Stimulated activated CD8-positive, alpha-beta memory T cell treated with anti-CD3 and anti-CD28 coated beads, Interleukin-12 subunit alpha, Interleukin-12 subunit beta, amount 100 ng/mL, for 1 hour (primary cell): ENCODE results near the gene BRD2.

Experiments used
- DNase-seq: peaks from one replicate; pipeline ENCODE4 v3.0.0-alpha.2; 2020; ENCODE audit warnings: low read depth

Gene BRD2

GRCh38 chr6:32993363-32993973, 25.1 kb downstream of the BRD2 start:
- no peak for DNase-seq

DNA sequence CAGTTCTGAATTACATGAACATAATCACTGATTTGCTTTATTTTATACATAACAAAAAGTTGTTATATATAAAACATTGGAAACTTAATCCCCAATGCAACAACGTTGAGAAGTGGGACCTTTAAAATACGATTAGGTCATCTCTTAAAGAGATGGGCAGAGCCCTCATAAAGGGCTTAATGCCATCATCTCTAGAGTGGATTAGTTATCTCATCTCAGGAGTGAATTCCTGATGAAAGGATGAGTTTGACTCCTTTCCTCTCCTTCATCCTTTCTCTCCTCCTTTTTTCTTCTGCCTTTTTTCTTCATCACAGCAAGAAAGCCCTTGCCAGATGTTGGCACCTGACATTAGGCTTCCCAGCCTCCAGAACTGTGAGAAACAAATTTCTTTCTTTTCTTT, 27.1 kb downstream of the BRD2 start:
- no peak for DNase-seq

GRCh38 chr6:33000055-33000454, 31.7 kb downstream of the BRD2 start:
- DNase-seq: no peak

DNA sequence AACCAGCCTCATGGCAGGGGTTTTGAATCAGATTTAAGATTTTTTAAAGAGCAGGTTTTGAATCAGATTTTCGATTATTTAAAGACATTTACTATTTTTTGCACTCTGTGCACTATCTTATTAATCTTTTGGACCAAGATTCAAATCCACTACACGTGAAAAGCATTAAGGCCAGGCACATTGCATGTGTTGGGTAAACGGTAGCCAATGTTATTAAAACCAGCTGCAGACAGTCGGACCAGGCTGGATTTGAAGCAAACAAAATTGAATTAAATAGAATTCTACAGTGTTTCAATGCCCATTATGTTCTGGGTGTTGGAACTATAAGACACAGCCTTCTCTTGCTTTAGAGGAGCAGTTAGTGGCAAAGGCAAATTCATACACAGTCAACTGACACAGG, 33.3 kb downstream of the BRD2 start:
- no peak for DNase-seq

- DNase-seq: no peak
Measured at GRCh38 chr6:33004940-33005339, 36.5 kb downstream of the BRD2 start.

DNA sequence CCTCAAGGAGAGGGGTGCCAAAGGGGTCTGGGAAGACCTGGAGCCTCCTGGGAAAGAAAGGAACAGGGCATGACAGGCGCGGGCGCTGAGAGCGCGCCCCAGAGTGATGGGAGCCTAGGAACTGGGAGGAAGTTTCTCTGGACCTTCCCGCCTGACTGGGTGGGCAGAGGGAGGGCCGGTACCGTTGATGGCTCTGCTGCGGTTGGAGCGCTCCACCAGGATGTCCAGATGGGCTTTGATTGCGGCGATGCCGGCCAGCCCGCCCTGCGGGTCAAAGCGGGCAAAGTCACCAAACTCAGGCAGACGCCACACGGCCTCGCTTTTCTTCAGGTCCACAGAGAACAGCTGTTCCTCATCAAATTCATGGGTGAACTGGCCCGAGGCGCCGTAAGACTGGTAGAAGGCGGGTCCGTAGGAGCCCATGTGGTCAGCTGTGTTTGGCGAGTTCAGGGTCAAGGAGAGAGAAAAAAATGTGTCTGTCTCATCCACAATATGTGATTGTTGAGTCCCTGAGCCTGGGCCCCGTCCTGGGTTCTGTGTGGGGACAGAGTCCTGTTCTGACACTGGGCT, 39.5 kb downstream of the BRD2 start:
- DNase-seq: no peak

- DNase-seq: peak; percentile 23
Measured at GRCh38 chr6:33008944-33009861, 40.8 kb downstream of the BRD2 start, which contains the start of gene HLA-DOA. TSS of gene HLA-DOA (minus strand) at chr6:33009591.

DNA sequence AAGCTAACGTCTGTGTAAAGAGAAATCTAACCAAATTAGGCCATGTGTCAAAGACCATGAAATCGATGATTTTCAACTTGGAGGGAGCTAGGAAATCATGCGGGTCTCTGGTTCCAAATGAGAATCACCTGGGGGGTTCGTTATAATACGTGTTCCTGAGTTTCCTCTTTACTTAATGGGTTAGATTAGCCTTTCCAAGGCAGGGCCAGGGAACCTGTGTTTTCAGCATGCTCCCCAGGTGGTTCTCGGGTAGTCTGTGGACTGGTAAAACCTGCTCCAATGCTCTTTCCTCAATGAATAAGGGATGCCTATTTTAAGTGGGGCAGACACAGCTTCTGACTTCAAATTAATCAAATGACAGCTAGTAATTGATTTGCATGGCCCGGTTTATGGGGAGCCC, 42.0 kb downstream of the BRD2 start:
- DNase-seq: no peak

- no peak for DNase-seq
Measured at GRCh38 chr6:33013608-33014007, 45.2 kb downstream of the BRD2 start.

- peak; percentile 43 for DNase-seq
Measured at GRCh38 chr6:33014841-33015634, 46.6 kb downstream of the BRD2 start.

- no peak for DNase-seq
Measured at GRCh38 chr6:33015798-33016197, 47.4 kb downstream of the BRD2 start.

DNA sequence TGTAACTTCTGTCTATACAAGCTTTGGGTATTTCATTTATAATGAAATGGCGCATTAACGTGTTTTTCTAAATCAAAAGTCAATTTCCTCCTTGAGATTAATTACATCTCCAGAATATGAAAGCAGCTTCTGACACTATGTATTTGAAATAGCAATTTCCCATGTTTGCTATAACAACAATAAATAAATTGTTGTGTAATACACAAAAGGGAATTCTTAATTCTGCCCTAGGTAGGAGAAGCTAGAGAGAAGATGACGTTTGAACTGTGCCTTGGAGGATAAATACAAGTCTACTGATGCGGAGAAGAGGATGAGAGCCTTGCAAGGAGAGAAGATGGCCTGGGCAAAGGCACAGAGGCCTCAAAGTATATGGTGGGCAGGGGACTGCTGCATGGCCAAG, 48.6 kb downstream of the BRD2 start:
- no peak for DNase-seq

DNA sequence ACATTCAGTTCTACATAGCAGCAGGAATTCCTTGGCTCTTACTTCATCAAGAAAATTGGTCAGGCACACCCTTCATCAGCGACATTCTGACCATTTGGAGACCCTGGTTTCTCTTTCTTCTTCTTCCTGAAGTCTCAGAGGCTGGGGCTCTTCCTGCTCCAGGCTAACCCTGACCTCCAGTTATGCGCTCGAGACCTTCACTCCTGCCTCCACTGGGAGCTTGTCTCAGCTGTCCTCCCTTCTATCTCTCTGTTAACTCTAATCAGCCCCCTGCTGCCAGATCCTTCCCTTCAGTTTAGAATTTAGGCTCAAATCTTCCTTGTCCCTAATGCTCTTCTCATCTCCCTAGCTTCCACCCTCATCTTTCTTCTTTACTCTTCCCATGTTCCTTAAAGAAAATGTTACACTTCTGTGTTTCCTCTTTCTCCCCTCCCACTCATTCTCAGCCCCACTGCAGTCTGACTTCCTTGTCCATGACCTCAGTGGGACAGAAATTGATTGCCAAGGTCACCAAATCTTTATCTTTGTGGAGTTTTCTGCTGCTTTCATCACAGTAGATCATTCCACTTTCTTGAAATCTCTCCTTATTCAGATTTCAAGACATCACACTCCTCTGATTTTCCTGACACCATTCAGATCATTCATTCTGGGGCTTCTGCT, 49.4 kb downstream of the BRD2 start:
- no peak for DNase-seq

GRCh38 chr6:33018418-33018817, 50.0 kb downstream of the BRD2 start:
- DNase-seq: no peak

GRCh38 chr6:33018904-33019303, 50.5 kb downstream of the BRD2 start:
- no peak for DNase-seq

GRCh38 chr6:33019372-33019771, 51.0 kb downstream of the BRD2 start:
- no peak for DNase-seq

GRCh38 chr6:33021917-33022316, 53.5 kb downstream of the BRD2 start:
- DNase-seq: no peak

DNA sequence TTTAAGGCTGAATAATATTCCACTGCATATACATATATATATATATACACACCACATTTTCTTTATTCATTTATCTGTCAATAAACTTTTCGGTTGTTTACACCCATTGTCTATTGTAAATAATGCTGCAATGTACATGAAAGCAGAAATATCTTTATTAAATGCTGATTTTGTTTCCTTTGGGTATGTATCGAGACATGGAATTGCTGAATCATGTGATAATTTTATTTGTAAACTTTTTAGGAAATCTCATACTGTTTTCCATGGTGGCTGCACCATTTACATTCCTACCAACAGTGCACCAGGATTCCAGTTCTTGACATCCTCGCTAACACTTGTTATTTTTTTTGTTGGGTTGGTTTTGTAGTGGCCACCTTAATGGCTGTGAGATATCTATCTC, 55.1 kb downstream of the BRD2 start:
- no peak for DNase-seq

DNA sequence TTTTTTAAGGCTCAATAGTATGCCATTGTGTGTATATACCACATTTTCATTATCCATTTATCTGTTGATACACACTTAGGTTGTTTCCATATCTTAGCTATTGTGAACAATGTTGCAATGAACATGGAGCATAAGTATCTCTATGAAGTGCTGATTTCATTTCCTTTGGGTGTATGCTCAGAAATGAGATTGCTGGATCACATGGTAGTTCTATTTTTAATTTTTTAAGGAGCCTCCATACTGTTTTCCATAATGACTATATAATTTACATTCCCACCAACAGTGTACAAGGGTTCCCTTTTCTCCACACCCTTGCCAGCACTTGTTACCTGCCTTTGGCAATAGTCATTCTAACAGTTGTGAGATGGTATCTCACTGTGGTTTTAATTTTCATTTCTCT, 56.1 kb downstream of the BRD2 start:
- no peak for DNase-seq

DNA sequence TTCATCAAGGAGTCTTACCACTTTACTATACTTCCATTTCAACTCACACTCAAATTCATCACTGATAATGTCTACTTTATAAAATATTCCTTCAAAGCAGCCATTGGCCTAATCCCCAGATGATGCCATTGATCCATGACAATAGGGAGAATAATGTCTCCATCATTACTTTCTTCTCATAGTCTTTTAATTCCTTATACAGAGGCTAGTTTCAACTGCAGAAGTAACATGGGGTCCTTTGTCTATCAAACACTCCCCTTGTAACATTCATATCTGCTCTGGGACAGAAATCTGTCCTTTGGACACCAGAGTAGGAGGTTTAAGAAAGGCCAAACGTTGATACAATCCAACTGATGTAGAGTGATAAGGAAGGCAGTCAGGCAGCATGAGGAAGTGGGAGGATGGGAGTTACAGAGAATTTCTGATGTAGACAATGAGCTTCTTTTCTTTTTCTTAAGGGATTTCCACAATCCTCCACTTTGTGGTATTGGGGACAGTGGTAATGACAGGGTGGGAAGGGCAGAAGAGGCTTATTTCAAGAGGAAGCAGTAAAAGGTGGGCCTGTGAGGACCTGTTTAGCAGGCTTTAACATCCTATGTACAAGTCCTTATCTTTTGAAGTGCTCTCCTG, 59.9 kb downstream of the BRD2 start:
- no peak for DNase-seq
